Transverse colon (tissue), 4 donors: ENCODE measurements around the gene NCMAP.

Experiments
- CTCF ChIP-seq, 5 experiments: fragments of 200-600 bp in 3 of 5; fragments of 450-650 bp in 2 of 5; sonication (generic) in 3 of 5; IDR thresholded peaks; 1 replicate in 2 of 5; 2 replicates in 3 of 5; pipeline ENCODE4 v1.5.1; 2016 to 2017; ENCODE audit warnings: antibody characterized with exemption in 5 of 5, inconsistent platforms in 3 of 5, mild to moderate bottlenecking in 2 of 5, moderate library complexity in 1 of 5
- POLR2AphosphoS5 ChIP-seq, 3 donors: sonication (generic); formaldehyde crosslinking; IDR thresholded peaks; one replicate each; pipeline ENCODE4 v1.6.1; 2016; ENCODE audit warnings: antibody characterized with exemption in 3 of 3

- no peak for TF ChIP-seq CTCF (IDR thresholded peaks at IDR 0.05)
- no peak for TF ChIP-seq POLR2AphosphoS5 (IDR thresholded peaks at IDR 0.05)
These were observed 1.2 kb upstream of the NCMAP start for GRCh38 chr1:24554714-24555113.
